Right ventricle myocardium inferior (tissue), 1 donor: Measurements from ENCODE around the gene YWHAB. TPM values are rescaled to one million over a fixed set of nuclear protein-coding genes. Genes with fewer than 3 reads are reported as not detected.

Source experiments
- ATAC-seq: fragments of 200-7000 bp; cut with Tn5 transposase; one replicate; pipeline ENCODE4 v1.9.1; 2020; ENCODE audit warnings: mild to moderate bottlenecking, moderate library complexity
- DNase-seq: peaks from one replicate; pipeline ENCODE4 v3.0.0; 2021; ENCODE audit errors: missing footprints
- intact Hi-C: fragments of 100-400 bp; cut with DNase I; formaldehyde crosslinking; loops from one replicate; pipeline ENCODE4 v1.11.0; 2022
- long read RNA-seq: library from polyadenylated mRNA; unstranded; transcript quantifications from one replicate; pipeline ENCODE4 v2.0.0, GENCODE V29; 2021
- total RNA-seq: library from RNA; stranded (reverse); fragmentation: NEBNext Ultra II Directional; extraction: Animal tissue kit (Norgen Biotek cat#: 25700); gene quantifications from one replicate; pipeline ENCODE4 v1.2.1, GENCODE V29; 2021
- donor health status: DM: no; HTN: yes; CAD: no; lungs with severe emphysema.

YWHAB gene
- 110 TPM for total RNA-seq
- long read RNA-seq, transcript YWHAB-202 (7 exons, 3,109 nt) = minor isoform, 8 of 94 reads
- long read RNA-seq, transcript YWHAB-201 (6 exons, 3,049 nt) = major isoform, 77 of 94 reads
- long read RNA-seq, partial matches to known transcripts = 6 of 94 reads
- long read RNA-seq, other reads (novel, unspliced or antisense) = 3 of 94 reads

GRCh38 chr20:44885392-44886265 is at the start of gene YWHAB:
TSS of gene YWHAB (plus strand) at chr20:44885705. CDS start at chr20:44901534, 15,829 bp downstream.
- intact Hi-C loops = loop anchor here (5.0 kb wide), 1 partner anchor 77 kb away; the partner anchor contains the start of gene TOMM34
- peak; percentile 100 for DNase-seq

GRCh38 chr20:44836601-44837120 is 48.8 kb upstream of the YWHAB start:
- DNase-seq = no peak
- ATAC-seq = no peak
- intact Hi-C loops = no loop called here

More at GRCh38 chr20:44885392-44886265, at the start of gene YWHAB:
- ATAC-seq = peak; percentile 99

- ATAC-seq = no peak
- DNase-seq = no peak
- intact Hi-C loops = no loop called here
These were observed 47.6 kb upstream of the YWHAB start for GRCh38 chr20:44837946-44838345.

DNA sequence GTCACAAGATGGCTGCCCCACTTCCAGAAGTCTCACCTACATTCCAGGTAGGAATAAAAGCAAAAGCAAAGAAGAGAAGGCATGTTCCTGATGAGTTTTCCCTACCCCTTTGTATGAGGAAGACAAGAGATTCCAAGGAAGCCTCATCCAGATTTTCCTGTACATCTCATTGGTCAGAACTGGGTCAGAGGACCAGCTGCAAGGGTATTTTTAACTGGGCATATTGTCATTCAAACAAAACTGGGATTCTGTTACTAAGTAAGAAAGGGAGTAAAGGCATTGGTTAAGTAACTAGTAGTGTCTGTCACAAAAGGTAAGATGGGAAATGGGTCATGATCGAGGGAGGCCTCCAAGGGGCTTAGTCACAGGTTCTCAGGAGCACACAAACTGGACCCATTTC is 47.0 kb upstream of the YWHAB start:
- ATAC-seq (no peak), DNase-seq (no peak)
- intact Hi-C loops = no loop called here

- intact Hi-C loops = no loop called here
- ATAC-seq = no peak
- DNase-seq = no peak
These were observed 46.0 kb upstream of the YWHAB start for GRCh38 chr20:44839481-44839880.

DNA sequence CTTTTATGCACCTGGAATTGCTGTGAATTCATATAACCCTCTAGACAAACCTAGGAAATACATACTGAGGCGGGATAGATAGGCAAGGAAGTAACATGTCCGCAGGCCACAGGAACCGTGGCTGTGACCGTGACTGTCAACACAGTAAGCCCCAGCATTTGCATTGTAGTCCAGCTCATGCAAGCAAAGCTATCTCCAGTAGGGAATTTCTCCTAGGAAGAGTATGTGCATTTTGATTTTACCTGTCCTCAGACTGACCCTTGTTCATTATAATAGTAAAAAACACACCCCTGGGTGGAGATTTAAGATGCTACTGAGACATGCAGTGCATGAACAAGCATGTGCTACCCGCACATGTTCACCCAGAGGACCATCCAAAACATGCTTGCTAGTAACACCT is 44.7 kb upstream of the YWHAB start:
- ATAC-seq (no peak), DNase-seq (no peak)
- intact Hi-C loops = no loop called here

DNA sequence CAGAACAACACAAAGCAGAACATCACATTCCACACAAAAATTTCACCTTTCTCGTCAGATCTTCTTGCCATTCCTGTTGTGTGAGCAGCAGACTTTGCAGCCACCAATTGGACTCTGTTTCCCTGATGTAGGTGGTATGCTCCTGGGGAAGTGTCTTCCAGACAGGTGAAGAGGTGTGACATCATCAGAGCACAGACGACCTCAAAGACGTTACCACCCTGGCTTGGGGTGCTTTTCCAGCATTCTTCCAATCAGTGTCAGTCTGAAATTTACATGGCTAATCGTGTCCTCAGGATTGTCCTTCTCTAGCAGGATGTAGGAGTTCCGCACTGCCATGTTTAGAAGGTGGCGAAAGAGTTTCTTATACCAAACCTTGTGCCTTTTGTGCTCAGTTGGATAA is 43.5 kb upstream of the YWHAB start:
- intact Hi-C loops = no loop called here
- ATAC-seq = no peak
- DNase-seq = no peak

DNA sequence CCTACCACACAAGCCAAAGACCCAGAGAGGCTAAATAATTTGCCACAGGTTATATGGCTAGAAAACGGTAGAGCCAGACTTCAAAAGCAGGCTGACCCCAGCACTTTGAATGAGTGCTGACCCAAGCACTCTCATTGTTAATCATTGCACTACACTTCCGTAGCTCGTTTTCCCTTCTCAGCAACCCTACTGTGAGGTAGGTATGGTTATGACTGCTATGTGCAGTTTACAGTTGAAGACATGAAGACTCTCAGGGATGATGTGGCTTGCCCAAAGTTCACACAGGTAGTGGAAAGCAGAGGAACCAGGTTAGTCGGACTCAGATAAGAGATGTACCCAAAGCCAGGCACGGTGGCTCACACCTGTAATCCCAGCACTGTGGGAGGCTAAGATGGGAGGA is 41.6 kb upstream of the YWHAB start:
- intact Hi-C loops = no loop called here
- DNase-seq = no peak
- no peak for ATAC-seq

- DNase-seq (no peak), ATAC-seq (no peak)
- intact Hi-C loops = no loop called here
These were observed 37.1 kb upstream of the YWHAB start for GRCh38 chr20:44848254-44849015.

DNA sequence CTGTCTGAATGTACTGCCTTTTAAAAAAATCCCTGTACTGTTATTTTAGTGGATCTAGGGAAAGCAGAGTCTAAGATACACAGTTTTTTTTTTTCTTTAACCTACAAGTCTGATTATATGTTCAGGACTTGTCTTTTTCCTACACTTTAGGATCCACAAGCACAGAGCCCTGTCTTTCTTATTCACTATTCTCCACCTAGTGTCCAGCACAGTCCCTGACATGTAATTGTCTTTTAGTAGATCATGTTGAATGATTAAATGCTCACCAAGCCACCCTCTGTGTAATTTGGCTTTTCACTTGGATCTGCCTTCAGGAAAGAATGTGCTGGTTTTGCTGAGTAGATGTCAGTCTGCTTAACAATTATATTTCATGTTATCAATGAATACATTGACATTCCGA is 35.8 kb upstream of the YWHAB start:
- intact Hi-C loops = no loop called here
- ATAC-seq (no peak), DNase-seq (no peak)

DNA sequence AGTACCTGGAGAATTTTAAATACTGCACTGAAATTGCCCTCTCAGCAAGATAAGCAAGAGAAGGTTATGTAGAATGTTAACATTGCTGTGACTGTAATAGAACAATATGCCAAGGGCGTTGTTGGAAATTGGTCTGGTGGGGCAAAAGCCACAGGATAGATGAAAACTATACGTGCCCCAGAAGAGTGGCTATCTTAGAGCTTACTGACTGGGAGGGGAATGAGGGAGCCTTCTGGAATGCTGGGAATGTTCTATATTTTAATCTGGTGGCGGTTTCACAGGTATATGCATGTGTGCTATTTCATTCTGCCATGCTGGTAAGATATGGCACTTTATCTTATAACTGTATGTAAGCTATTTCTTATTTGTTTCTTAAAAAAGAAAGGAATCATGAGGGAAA is 35.2 kb upstream of the YWHAB start:
- no peak for ATAC-seq
- no peak for DNase-seq
- intact Hi-C loops = no loop called here

- intact Hi-C loops = no loop called here
- ATAC-seq (no peak), DNase-seq (no peak)
These were observed 34.7 kb upstream of the YWHAB start for GRCh38 chr20:44850837-44851236.

- intact Hi-C loops = no loop called here
- ATAC-seq (no peak), DNase-seq (no peak)
These were observed 34.0 kb upstream of the YWHAB start for GRCh38 chr20:44851545-44851944.

DNA sequence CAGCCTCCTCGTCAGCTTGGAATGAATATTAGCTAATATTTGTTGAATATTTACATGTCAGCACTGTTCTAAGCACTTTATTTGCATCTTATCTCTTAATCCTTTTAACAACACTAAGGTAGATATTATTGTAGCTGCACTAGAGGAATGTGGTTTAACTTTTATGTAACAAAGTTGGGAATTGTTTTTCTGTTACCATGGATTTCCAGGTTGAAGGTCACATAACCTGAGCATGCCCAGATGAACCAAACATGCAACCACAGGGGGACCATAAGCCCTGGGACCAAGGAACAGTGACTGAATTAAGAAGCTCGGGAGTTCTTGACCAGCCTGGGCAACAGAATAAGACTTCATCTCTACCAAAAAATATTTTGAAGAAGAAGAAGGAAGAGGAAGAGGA is 29.1 kb upstream of the YWHAB start:
- DNase-seq = no peak
- intact Hi-C loops = no loop called here
- ATAC-seq = no peak

- ATAC-seq = no peak
- intact Hi-C loops = no loop called here
- no peak for DNase-seq
These were observed 28.6 kb upstream of the YWHAB start for GRCh38 chr20:44856856-44857448.

GRCh38 chr20:44858606-44859360 is 26.7 kb upstream of the YWHAB start:
- DNase-seq (no peak), ATAC-seq (no peak)
- intact Hi-C loops = no loop called here

DNA sequence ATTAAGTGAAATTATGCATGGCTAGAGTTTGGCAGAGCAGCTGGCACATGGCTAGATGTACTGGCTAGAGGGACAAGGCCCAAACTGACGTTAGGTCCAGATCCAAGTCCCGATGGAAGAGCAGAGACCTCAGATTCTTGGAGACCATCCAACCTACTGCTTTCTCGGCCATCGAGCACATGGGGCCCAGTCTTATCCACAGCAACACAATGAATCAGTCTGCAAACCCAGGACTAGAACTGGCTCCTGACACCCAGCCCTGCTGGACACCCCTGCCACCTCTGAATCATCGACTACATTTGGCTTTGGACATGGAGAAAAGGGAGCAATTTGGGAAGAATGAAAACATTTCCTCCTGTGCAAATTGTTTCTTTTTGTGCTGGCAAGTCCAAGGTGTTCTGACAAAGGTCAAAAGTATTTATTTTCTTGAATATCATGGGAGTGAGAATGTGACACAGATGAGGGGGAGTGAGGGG is 23.9 kb upstream of the YWHAB start:
- DNase-seq (no peak), ATAC-seq (peak; percentile 81)
- intact Hi-C loops = no loop called here

GRCh38 chr20:44862286-44862685 is 23.2 kb upstream of the YWHAB start:
- intact Hi-C loops = no loop called here
- ATAC-seq (no peak), DNase-seq (no peak)
